Peyer's patch (tissue), 4 donors: ENCODE results near the gene KISS1. TPM values are rescaled to one million over a fixed set of nuclear protein-coding genes. Genes with fewer than 3 reads are reported as not detected.

Experiments used
- DNase-seq, 3 donors: peaks; one replicate each; pipeline ENCODE4 v3.0.0-alpha.2; 2017 to 2019
- H3K27ac ChIP-seq, 4 donors: fragments of 200-600 bp; sonication (generic); one replicate each; pipeline ENCODE4 v1.5.1; 2016 to 2019
- H3K27me3 ChIP-seq, 2 donors: fragments of 200-600 bp; sonication (generic); one replicate each; pipeline ENCODE4 v1.5.1; 2019
- H3K36me3 ChIP-seq, 3 donors: fragments of 200-600 bp; sonication (generic); one replicate each; pipeline ENCODE4 v1.5.1; 2016 to 2019
- H3K4me1 ChIP-seq, 4 donors: fragments of 200-600 bp; sonication (generic); one replicate each; pipeline ENCODE4 v1.5.1; 2016 to 2019
- H3K4me3 ChIP-seq, 4 donors: fragments of 200-600 bp; sonication (generic); 1 replicate in 3 of 4; 2 replicates in 1 of 4; pipeline ENCODE4 v1.5.1; 2016 to 2019; ENCODE audit warnings: mild to moderate bottlenecking in 1 of 4
- H3K9me3 ChIP-seq, 4 donors: fragments of 200-600 bp; sonication (generic); one replicate each; pipeline ENCODE4 v1.5.1; 2016 to 2019; ENCODE audit warnings: mild to moderate bottlenecking in 1 of 4
- CTCF ChIP-seq, 6 experiments: fragments of 450-650 bp in 4 of 6; fragments of 200-600 bp in 2 of 6; sonication (generic) in 1 of 6; IDR thresholded peaks; one replicate each; pipeline ENCODE4 v1.5.1; 2017 to 2019; ENCODE audit warnings: antibody characterized with exemption in 6 of 6, mild to moderate bottlenecking in 3 of 6, moderate library complexity in 1 of 6
- POLR2A ChIP-seq, 2 donors: fragments of 450-650 bp; IDR thresholded peaks; one replicate each; pipeline ENCODE4 v1.5.1; 2017; ENCODE audit warnings: antibody characterized with exemption in 2 of 2, mild to moderate bottlenecking in 2 of 2, moderate library complexity in 2 of 2
- total RNA-seq, 4 donors: library from RNA; depleted of rRNA; stranded (reverse); fragments of >200 nt; gene quantifications; one replicate each; pipeline ENCODE4 v1.1.0, GENCODE V29; 2016

KISS1 gene
- total RNA-seq, 4 donors from 2014 or later: 3.0 to 7.0 TPM; not detected in 2

- H3K27ac ChIP-seq: peak overlapping the region in 3 of 4 donors; percentile 74 to 88 (median 88)
- peak in 2 of 3 donors; percentile 84 to 88 for DNase-seq
- TF ChIP-seq POLR2A (IDR thresholded peaks at IDR 0.05): no peak
- TF ChIP-seq CTCF (IDR thresholded peaks at IDR 0.05): peak in 3 of 6 experiments; percentile 19 to 25 (median 20)
- H3K4me3 ChIP-seq: no peak overlapping the region
- no peaks in the 10 kb centered on the region for H3K27me3 ChIP-seq
- no peaks in the 10 kb centered on the region for H3K9me3 ChIP-seq
- peaks cover 0 to 61% (median 0%) of the 10 kb centered on the region in 3 donors for H3K36me3 ChIP-seq
- H3K4me1 ChIP-seq: peaks cover 0 to 24% (median 0%) of the 10 kb centered on the region in 4 donors
These were observed 29.8 kb upstream of the KISS1 start for GRCh38 chr1:204225841-204226735.

GRCh38 chr1:204224655-204225054, 28.4 kb upstream of the KISS1 start:
- peak in 1 of 3 donors; percentile 0 for DNase-seq

GRCh38 chr1:204223129-204223860, 27.0 kb upstream of the KISS1 start:
- DNase-seq: peak in 1 of 3 donors; percentile 39
- no peak for TF ChIP-seq POLR2A (IDR thresholded peaks at IDR 0.05)
- no peak for TF ChIP-seq CTCF (IDR thresholded peaks at IDR 0.05)
- Histone ChIP-seq H3K4me3 (no peak overlapping the region), H3K27me3 (no peaks in the 10 kb centered on the region), H3K4me1 (peaks cover 0 to 24% (median 0%) of the 10 kb centered on the region in 4 donors), H3K9me3 (no peaks in the 10 kb centered on the region), H3K36me3 (peaks cover 0 to 39% (median 0%) of the 10 kb centered on the region in 3 donors), H3K27ac (no peak overlapping the region)

More at GRCh38 chr1:204224655-204225054, 28.4 kb upstream of the KISS1 start:
- H3K27me3 ChIP-seq: no peaks in the 10 kb centered on the region
- no peak overlapping the region for H3K4me3 ChIP-seq
- peaks cover 0 to 50% (median 0%) of the 10 kb centered on the region in 3 donors for H3K36me3 ChIP-seq
- H3K9me3 ChIP-seq: no peaks in the 10 kb centered on the region
- no peak overlapping the region for H3K27ac ChIP-seq
- peaks cover 0 to 24% (median 0%) of the 10 kb centered on the region in 4 donors for H3K4me1 ChIP-seq
- TF ChIP-seq CTCF (IDR thresholded peaks at IDR 0.05) (no peak), POLR2A (IDR thresholded peaks at IDR 0.05) (no peak)

GRCh38 chr1:204222764-204223055, 26.4 kb upstream of the KISS1 start:
- H3K36me3 ChIP-seq: peaks cover 0 to 33% (median 0%) of the 10 kb centered on the region in 3 donors
- H3K4me3 ChIP-seq: no peak overlapping the region
- peaks cover 0 to 21% (median 0%) of the 10 kb centered on the region in 4 donors for H3K4me1 ChIP-seq
- no peaks in the 10 kb centered on the region for H3K9me3 ChIP-seq
- H3K27me3 ChIP-seq: no peaks in the 10 kb centered on the region
- no peak overlapping the region for H3K27ac ChIP-seq
- no peak for TF ChIP-seq CTCF (IDR thresholded peaks at IDR 0.05)
- DNase-seq: no peak

- Histone ChIP-seq H3K36me3 (peaks cover 0 to 28% (median 0%) of the 10 kb centered on the region in 3 donors), H3K9me3 (no peaks in the 10 kb centered on the region), H3K27ac (no peak overlapping the region), H3K4me3 (no peak overlapping the region), H3K27me3 (no peaks in the 10 kb centered on the region), H3K4me1 (peaks cover 0 to 16% (median 0%) of the 10 kb centered on the region in 4 donors)
- TF ChIP-seq CTCF (IDR thresholded peaks at IDR 0.05) (no peak), POLR2A (IDR thresholded peaks at IDR 0.05) (no peak)
- DNase-seq: no peak
These were observed 25.9 kb upstream of the KISS1 start for GRCh38 chr1:204222006-204222763.
